Activated CD4-positive, alpha-beta T cell treated with anti-CD3 and anti-CD28 coated beads for 4 hours (primary cell): ENCODE data around the gene GLE1.
"Not testable (repeated sequence)": the region's sequence is repeated elsewhere in the genome, so short reads cannot be mapped to it uniquely, and the experiment has no call there.

Experiments used
- DNase-seq, 2 donors: peaks; one replicate each; pipeline ENCODE4 v3.0.0-alpha.2; 2020

The GLE1 gene

DNA sequence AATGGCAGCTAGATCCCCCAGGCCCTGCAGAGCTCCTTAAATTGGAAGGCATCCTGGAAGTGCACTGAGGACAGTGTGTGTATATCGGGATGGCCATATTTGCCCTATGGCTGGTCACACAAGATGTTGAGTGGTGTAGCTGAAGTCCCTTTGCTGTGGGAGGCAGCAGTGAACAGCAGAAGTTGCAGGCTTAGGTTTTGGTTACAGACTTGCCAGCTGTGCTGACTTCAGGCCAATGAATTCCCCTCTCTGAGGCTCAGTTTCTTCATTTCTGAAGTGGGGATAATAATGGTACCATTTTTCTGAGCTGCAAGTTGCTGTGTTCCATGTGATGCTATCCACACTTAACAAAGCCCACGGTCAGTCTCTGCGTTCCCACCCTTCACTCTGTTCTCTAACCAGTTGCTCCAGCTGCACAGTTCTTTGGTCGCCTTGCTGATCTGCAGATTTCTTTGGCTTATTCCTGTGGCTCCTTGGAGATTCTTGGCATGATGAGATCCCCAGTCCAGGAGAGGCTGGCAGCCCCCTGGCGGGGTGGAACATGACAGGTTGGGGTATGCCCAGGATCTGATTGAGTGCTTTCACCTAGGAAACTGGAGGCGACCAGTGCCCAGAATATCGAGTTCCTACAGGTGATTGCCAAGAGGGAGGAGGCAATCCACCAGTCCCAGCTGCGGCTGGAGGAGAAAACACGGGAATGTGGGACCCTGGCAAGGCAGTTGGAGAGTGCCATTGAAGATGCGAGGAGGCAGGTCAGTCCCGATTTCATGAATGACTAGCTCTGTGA lies 6.5 kb upstream of the GLE1 start:
- no peak for DNase-seq

DNA sequence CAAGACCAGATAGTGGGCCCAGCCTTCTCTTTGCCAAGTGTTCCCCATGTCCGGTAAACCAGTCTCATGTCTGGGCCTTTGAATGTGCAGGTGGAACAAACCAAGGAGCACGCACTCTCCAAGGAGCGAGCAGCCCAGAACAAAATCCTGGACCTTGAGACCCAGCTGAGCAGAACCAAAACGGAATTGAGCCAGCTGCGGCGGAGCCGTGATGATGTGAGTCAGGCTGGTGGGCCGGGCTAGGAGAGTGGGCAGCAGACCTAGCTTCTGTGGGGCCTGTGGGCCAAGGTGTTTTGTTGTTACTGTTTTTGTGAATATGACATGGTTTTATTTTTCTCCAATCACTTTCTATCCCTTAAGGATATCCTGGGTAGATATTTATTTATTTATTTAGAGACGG lies 5.6 kb upstream of the GLE1 start:
- no peak for DNase-seq

DNA sequence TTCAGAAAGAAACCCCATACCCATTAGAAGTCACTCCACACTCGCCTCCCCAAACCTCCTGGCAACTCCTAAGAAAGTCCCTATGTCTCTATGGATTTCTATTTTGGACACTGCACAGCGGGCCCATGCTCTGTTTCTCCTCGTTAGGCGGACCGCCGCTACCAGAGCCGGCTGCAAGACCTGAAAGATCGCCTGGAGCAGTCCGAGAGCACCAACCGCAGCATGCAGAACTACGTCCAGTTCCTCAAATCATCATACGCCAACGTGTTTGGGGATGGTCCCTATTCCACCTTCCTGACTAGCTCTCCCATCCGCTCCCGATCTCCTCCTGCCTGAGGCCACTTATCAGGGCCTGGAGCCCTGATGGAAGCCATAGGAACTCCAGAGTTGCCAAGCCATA lies 4.6 kb upstream of the GLE1 start:
- DNase-seq = no peak

DNA sequence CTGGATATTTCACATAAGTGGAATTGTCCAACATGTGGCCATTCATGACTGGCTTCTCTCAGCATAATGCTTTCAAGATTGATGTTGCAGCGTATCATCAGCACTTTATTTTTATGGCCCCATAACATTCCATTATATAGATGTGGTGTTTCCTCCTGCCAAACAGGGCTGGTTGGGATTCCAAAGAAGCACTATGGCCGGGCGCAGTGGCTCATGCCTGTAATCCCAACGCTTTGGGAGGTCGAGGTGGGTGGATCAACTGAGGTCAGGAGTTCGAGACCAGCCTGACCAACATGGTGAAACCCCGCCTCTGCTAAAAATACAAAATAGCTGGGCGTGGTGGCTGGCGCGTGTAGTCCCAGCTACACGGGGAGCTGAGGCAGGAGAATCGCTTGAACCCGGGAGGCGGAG lies 1.1 kb upstream of the GLE1 start:
- DNase-seq = not testable (repeated sequence)

DNA sequence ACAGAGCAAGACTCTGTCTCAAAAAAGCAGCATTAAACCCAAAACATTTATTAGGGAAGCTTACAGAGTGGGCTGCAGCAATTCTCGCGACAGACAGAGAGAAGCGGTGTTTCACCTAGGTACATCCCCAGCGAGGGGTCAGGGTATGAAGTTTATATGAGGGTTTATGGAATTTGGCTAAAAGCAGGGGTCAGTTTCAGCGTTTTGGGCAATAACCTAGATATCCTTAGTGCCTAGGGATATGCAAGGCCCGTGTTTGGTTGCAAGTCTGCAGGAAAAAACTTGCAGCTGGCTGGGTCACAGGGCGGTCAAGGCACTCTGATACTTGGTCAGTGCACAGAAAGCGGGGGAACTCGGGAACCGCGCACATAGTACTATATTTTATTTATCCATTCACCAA lies 649 bp upstream of the GLE1 start:
- DNase-seq = no peak

DNA sequence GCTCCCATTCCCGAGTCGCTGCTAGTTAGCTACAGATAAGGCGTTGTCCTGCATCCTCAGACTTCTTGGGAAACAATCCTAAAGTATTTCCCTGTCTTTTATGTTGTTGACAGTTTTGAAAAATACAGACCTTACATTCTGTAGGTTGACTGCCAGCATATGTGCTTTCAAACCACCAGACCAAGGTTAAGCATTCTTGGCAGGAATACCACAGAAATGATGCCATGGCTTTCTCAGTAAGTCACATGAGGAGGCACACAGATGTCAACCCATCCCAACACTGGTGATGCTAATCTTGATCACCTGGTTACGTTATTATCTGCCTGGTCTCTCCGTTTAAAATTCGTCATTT lies 871 bp downstream of the GLE1 start:
- no peak for DNase-seq

DNA sequence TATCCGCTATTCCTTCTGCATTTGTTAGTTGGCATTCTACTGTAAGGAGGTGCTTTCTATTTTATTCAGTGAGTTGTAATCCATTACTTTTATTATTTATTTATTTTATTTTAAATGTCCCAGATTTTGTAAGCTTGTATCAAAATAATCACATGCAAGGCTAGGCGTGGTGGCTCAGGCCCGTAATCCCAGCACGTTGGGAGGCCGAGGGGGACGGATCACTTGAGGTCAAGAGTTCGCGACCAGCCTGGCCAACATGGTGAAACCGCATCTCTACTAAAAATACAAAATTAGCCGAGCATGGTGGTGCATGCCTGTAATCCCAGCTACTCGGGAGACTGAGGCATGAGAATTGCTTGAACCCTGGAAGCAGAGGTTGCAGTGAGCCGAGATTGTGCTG lies 1.4 kb downstream of the GLE1 start:
- DNase-seq = not testable (repeated sequence)

DNA sequence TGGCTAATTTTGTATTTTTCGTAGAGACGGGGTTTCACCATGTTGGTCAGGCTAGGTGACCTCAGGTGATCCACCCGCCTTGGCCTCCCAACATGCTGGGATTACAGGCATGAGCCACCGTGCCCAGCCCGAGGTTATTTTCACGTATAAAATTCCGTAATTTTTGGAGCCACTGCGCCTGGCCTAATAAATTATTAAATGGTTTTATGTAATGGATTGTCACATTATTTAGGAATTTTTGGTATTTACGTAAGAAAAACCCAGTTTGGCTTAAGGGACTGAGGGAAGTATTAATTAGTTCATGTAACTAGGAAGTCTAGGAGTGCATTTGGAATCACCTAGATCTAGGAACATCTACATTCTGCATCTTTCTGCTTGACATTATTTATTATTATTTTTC lies 8.3 kb downstream of the GLE1 start:
- no peak for DNase-seq

DNA sequence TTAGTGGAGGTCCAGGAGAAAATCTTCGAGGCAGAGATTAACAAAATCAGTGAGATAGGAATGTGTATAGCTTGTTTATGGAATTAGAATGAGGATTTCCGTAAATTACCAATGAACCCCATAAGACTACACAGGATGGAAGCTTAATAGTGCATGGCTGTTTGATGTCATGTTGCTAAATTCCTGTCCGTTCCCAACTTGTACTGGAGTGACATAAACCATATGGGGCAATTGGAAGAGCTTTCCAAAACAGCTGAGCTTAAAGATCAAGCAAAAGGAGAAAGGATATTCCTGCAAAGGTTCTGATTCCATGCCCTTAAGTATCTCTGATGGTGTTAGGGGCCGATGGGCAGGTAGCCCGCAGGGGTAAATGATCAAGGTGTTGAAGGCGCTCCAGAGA lies 17.4 kb downstream of the GLE1 start:
- no peak for DNase-seq

DNA sequence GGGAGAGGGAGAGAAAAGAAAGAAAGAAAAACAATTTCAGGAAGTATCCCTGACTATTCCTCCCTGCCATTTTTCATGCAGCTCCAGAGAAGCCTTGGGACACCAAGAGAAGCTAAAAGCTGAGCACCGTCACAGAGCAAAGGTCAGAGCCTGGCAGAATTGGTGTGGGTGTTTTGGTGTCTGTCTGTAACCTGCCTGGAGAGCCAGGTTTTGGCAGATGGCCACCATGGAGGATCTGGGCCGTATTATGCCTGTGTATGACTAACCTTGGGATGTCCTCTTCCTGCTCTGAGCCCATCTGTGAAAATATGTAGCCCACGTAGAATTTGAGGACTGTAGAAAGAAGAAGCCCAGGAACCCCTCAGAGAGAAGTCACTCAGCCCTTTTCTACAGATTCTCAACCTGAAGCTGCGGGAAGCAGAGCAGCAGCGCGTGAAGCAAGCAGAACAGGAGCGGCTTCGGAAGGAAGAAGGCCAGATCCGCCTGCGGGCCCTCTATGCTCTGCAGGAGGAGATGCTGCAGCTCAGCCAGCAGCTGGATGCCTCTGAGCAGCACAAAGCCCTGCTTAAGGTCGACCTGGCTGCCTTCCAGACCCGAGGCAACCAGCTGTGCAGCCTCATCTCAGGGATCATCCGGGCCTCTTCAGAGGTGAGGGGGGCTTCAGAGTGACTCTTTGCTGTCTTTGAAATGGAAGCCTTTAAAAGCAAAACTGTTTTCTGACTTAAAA lies 18.8 kb downstream of the GLE1 start:
- no peak for DNase-seq

DNA sequence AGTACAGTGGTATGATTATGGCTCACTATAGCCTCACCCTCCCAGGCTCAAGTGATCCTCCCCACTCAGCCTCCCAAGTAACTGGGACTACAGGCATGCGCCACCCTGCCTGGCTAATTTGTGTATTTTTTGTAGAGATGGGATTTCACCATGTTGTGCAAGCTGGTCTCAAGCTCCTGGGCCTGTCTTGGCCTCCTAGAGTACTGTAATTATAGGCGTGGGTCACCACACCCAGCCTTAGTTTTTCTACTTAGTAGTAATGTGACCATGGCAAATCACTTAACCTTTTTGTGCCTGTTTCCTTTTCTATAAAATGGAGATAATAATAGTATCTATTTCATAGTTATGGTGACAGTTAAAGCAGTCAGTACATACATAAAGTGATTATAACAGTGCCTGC lies 22.2 kb downstream of the GLE1 start:
- DNase-seq = no peak

DNA sequence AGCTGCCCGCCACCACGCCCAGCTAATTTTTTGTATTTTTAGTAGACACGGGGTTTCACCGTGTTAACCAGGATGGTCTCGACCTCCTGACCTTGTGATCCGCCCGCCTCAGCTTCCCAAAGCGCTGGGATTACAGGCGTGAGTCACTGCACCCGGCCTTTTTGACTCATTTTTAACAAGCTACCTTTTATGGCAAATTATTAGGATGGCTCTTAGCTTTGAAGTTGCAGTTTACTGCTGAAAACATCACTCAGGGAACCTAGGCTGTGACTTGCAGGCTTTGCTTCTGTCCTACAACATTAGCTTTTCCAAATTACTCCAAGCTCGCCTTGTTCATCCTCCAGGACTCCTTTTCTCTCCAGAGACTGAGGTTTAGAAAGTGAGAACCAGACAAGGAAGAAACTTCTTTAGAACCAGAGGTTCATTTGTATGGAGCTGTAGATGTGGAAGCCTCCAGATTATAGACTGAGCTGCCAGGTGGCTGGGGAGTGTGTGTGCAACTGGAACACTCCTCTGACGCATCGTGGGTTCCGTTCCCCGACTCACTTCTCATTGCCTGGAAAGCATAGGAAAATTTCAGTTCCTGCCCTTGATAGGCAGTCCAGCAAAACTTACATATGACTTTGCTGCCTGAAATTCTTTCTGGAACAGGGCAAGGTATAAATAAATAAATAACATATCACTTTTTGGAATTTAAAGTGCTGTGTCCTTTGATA lies 24.1 kb downstream of the GLE1 start:
- no peak for DNase-seq

DNA sequence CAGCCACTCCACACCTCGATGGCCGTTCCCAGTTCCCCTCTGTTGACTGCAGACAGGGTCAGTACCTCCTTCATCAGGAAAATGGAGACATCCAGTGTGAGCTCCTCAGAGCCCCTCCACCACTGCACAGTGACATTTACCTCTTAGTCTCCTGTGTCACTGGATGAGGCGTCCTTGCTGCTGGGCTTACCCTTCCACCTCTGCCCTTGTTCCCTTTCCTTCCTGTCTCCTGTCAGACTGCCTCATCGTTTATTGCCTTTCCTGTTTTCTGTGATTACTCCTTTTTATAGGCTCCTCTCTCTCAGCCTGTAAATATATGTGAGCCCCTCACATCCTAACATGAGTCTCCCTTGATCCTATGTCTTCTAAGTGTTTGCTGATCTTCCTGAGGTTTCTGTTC lies 24.7 kb downstream of the GLE1 start:
- DNase-seq = no peak

DNA sequence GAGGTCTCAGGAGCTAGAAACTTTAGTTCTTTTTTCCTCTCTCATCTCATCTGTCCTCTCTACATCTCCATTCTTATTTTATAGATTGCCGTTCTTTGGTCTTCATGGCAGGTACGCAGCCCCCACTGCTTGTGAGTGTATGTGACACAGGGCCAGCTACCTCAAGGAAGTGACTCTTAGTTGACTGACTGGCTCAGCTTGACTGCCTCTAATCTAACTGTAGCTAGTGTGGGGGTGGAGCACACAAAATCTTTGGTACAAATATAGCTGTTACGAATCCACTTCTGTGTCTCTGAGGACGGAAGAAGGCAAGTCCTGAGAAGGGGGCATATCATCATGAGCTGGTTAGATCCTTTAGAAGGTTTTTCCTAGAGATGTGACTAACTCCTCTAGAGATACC lies 28.1 kb downstream of the GLE1 start:
- DNase-seq = no peak

DNA sequence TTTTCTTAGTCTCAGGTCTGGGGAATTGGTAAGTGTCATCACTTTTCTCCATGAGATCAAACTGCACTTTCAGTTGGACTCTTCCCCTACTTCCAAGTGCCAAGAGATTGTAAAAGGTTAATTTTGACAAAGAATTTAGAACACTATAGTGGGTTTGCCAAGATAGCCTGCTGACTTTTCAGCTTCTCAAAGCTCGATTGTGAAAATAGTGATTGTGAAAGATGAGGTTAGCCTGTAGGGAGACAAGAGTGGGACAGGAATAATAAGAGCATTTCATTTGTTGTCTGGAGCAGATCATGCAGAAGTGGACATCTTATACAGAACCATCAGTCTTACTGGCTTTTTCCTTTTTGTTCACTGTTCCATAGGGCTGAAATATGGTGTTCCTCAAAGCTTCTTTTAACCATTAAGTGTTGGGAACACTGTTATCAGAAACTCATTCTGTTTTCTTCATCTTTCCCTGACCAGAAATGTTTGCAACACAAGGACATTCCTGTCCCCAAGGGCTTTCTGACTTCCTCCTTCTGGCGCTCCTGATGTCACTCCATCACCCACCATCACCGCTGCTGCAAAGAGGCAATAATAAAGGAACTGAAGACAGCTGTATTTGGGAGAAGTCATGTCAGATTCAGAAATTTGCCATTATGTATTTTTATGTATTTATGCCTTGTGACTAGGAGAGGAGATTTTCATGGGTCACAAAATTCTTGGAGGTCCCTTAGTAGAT lies 36.3 kb downstream of the GLE1 start:
- no peak for DNase-seq

DNA sequence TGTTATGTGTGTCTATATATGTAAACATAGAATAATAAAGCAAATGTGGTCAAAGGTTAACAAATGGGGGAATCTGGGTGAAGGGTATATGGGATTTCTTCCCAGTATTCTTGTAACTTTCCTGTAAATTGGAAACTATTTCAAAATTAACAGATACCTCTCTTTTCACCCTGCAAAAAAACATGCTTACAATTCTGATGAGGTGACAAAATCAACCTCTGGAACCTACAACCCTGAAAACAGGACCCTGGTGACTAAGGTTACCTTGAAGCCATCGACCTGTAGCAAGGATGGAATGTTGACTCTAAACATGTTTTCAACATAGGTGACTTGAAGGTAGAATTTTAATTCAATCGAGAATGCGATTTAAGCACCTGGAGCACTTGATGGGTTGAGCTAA lies 42.0 kb downstream of the GLE1 start:
- DNase-seq = no peak

DNA sequence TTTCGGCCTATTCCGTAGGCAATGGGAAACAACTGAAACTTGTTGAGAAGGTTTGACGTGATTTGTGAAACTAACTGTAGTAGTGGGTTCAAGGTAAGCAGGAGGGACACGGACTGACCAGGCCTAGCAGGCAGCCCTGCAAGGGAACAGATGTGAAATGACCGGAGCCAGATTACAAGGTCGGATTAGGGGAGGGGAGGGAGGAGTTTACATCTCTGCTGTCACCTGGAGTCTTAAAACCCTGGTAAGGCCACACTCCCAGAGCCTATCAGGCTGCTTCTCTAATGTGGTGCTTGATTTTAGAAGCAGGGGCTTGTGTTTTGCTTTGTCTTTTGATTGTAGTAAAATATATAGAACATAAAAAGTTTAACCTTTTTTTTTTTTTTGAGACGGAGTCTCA lies 44.4 kb downstream of the GLE1 start:
- no peak for DNase-seq

DNA sequence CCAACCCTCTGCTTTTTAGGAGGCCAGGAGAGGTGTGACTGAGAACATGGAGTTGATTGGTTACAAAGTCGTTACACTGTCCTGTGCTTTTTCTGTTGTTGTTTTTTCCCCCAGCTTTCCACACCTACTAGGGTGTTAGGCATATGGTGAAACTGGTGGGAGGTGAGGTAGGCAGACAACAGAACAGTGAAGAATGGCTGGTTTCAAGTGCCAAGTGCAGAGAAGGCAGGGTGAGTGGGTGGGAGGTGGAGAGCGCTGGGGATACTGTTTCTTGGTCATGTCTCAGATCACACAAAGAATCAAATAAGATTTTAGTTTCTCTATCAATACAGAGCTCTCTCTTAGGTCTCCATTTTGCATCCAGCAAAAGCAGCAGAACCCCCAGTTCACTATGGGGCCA lies 45.7 kb downstream of the GLE1 start:
- peak; percentile 14 to 34 for DNase-seq

DNA sequence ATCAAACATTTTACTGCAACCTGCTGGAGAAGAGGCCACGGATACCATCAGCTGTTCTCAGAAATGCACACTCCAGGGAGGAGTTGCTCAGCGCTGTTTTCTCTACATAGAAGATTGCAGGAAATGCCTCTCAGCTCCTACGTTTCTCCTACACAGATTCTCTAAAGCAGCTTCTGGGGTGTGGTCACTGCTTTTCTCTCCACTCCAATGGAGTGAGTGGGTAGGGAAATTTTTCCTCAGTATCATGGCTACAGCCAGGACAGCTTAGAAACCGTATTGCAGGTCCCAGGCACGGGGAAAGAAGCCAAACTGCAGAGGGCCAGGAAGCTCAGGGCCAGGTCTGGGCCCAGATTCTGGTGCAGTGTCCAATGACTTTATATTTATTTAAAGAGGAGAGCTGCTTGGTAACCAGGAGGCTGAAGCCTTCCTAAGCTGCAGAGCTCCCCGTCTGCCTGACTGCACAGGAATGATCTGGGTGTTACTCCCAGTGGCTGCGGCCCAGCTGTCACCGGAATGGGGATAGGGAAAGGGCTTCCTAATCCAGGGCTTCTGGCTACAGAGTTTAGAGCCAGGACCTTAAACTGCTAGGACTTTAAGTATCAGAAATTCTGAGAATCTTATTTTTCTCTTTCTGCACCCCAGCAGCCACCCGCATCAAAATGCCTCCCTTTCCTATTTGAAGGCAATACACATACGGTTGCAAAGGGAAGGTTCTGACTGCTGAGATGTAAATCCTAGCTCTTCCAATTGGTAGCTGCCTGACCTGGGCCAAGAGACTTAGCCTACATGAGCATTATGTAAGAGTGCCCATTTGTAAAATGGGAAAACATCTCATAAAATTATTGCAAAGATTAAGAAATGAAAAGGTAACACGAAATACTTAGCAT lies 46.5 kb downstream of the GLE1 start:
- DNase-seq = no peak

DNA sequence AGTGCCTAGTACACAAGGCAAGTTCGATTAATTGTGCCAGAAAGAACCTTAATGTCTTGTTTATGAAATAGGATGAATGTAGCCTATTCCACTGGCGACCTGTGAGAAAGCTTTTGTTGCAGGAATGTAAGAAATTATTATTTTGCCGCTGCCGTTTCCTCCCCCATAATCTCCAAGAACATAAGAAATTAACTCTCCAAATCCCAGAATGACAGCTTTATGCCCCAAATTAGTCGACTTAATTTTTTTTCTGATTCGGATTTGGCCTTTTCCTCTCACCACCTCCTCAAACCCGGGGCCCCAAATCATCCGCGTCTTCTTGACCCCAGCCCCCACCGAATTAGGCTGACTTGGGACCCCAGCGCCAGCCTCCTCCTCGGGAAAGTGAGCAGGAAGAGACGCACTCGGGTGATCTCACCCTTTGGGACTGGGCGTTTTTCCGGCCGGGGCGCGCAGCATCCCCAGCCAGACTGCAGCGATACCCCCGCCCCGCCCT lies 47.2 kb downstream of the GLE1 start:
- no peak for DNase-seq

DNA sequence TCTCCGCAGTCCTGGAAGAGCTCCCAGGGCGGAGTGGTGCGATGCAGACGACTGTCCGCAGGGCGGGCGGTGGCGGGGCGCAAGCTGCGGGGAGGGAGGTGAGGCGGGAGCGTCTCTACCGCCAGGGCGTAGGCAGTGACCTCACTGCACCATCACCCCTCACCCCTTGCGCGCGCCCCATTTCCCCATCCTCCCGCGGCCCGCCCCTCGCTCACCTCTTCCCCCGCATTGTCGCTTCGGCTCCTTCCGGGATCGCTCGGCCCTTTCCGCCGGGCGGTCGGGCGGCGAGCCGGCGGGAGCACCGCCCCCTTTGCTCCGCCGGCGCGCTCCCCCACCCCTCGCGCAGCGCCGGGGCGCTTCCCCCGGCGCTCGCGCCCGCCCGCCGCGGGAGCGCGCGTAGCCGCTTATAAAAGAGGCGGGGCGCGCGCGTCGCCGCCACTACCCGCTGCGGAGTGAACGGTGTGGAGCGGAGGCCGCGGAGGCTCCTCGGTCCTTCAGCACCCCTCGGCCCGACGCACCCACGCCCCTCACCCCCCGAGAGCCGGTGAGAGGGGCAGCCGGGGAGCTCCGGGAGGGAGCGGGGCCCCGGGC lies 47.7 kb downstream of the GLE1 start, which contains the start of gene SPTAN1:
Gene SPTAN1, plus strand, starts transcription at position 435 of the 591 bp plus-strand sequence. CDS start 14,154 bp downstream, outside the sequence.
- DNase-seq = peak; percentile 91 to 94
